Subcutaneous abdominal adipose tissue (tissue), 5 donors: ENCODE results near the gene CDK10.

Experiments
- H3K27ac ChIP-seq: one replicate; pipeline ENCODE4 v1.7.0; 2013; ENCODE audit warnings: low read depth, mild to moderate bottlenecking, inconsistent platforms, low read length, moderate library complexity
- H3K27me3 ChIP-seq, 5 donors: one replicate each; pipeline ENCODE4 v1.7.0; 2013; ENCODE audit warnings: low read length in 5 of 5, inconsistent platforms in 1 of 5; ENCODE audit not compliant: control insufficient read depth in 5 of 5, insufficient read depth in 4 of 5
- H3K36me3 ChIP-seq, 5 donors: one replicate each; pipeline ENCODE4 v1.7.0; 2013; ENCODE audit warnings: low read length in 5 of 5; ENCODE audit not compliant: control insufficient read depth in 5 of 5, insufficient read depth in 5 of 5
- H3K4me1 ChIP-seq, 5 donors: one replicate each; pipeline ENCODE4 v1.7.0; 2013; ENCODE audit warnings: low read length in 5 of 5, mild to moderate bottlenecking in 3 of 5, moderate library complexity in 1 of 5; ENCODE audit not compliant: control insufficient read depth in 5 of 5, insufficient read depth in 5 of 5
- H3K4me3 ChIP-seq, 5 donors: one replicate each; pipeline ENCODE4 v1.7.0; 2013; ENCODE audit warnings: low read length in 5 of 5, low read depth in 1 of 5
- H3K9ac ChIP-seq, 5 donors: one replicate each; pipeline ENCODE4 v1.7.0; 2013; ENCODE audit warnings: low read length in 5 of 5, mild to moderate bottlenecking in 4 of 5, moderate library complexity in 3 of 5
- H3K9me3 ChIP-seq, 5 donors: one replicate each; pipeline ENCODE4 v1.7.0; 2013; ENCODE audit warnings: low read length in 5 of 5; ENCODE audit not compliant: control insufficient read depth in 5 of 5
- donor health status: healthy.
- donor health status: healthy.
- donor health status: healthy.
- donor health status: healthy.
- donor health status: healthy.

Gene CDK10

GRCh38 chr16:89709716-89710432 lies 23.4 kb downstream of the CDK10 start:
- Histone ChIP-seq H3K27me3 (peaks cover 0 to 10% (median 7%) of the 10 kb centered on the region in 5 donors), H3K27ac (no peak overlapping the region), H3K9ac (no peak overlapping the region), H3K36me3 (peaks cover 0 to 18% (median 0%) of the 10 kb centered on the region in 5 donors), H3K4me3 (no peak overlapping the region), H3K4me1 (peaks cover 0 to 15% (median 11%) of the 10 kb centered on the region in 5 donors), H3K9me3 (no peaks in the 10 kb centered on the region)

GRCh38 chr16:89710709-89711564 lies 24.4 kb downstream of the CDK10 start:
- peaks cover 0 to 18% (median 0%) of the 10 kb centered on the region in 5 donors for H3K36me3 ChIP-seq
- no peak overlapping the region for H3K9ac ChIP-seq
- peaks cover 0 to 10% (median 6%) of the 10 kb centered on the region in 5 donors for H3K27me3 ChIP-seq
- H3K4me1 ChIP-seq, result peaks cover 0 to 14% (median 11%) of the 10 kb centered on the region in 5 donors
- H3K27ac ChIP-seq, result no peak overlapping the region
- no peak overlapping the region for H3K4me3 ChIP-seq
- no peaks in the 10 kb centered on the region for H3K9me3 ChIP-seq

GRCh38 chr16:89711601-89712273 lies 25.2 kb downstream of the CDK10 start:
- Histone ChIP-seq H3K27me3 (peaks cover 0 to 10% (median 6%) of the 10 kb centered on the region in 5 donors), H3K4me1 (peaks cover 0 to 10% (median 7%) of the 10 kb centered on the region in 5 donors), H3K27ac (no peak overlapping the region), H3K9ac (no peak overlapping the region), H3K36me3 (peaks cover 0 to 18% (median 0%) of the 10 kb centered on the region in 5 donors), H3K4me3 (peak overlapping the region in 1 of 5 donors; percentile 16), H3K9me3 (no peaks in the 10 kb centered on the region)

GRCh38 chr16:89712274-89712781 lies 25.8 kb downstream of the CDK10 start:
- Histone ChIP-seq H3K36me3 (peaks cover 0 to 18% (median 0%) of the 10 kb centered on the region in 5 donors), H3K4me3 (no peak overlapping the region), H3K27ac (no peak overlapping the region), H3K9me3 (no peaks in the 10 kb centered on the region), H3K27me3 (peaks cover 0 to 10% (median 6%) of the 10 kb centered on the region in 5 donors), H3K4me1 (peaks cover 0 to 10% (median 7%) of the 10 kb centered on the region in 5 donors), H3K9ac (no peak overlapping the region)

GRCh38 chr16:89716493-89716892 lies 30.0 kb downstream of the CDK10 start:
- Histone ChIP-seq H3K27ac (no peak overlapping the region), H3K9me3 (no peaks in the 10 kb centered on the region), H3K27me3 (peaks cover 0 to 10% (median 6%) of the 10 kb centered on the region in 5 donors), H3K9ac (no peak overlapping the region), H3K4me3 (no peak overlapping the region), H3K4me1 (peaks cover 0 to 25% (median 18%) of the 10 kb centered on the region in 5 donors), H3K36me3 (no peaks in the 10 kb centered on the region)

GRCh38 chr16:89716916-89717687 lies 30.6 kb downstream of the CDK10 start:
- no peak overlapping the region for H3K9ac ChIP-seq
- no peak overlapping the region for H3K4me3 ChIP-seq
- H3K9me3 ChIP-seq, result no peaks in the 10 kb centered on the region

GRCh38 chr16:89717688-89718505 lies 31.4 kb downstream of the CDK10 start:
- no peak overlapping the region for H3K9ac ChIP-seq
- no peak overlapping the region for H3K4me3 ChIP-seq
- no peak overlapping the region for H3K27ac ChIP-seq

More at GRCh38 chr16:89716916-89717687, 30.6 kb downstream of the CDK10 start:
- no peaks in the 10 kb centered on the region for H3K36me3 ChIP-seq
- H3K27ac ChIP-seq, result no peak overlapping the region
- H3K4me1 ChIP-seq, result peaks cover 0 to 26% (median 15%) of the 10 kb centered on the region in 5 donors
- peaks cover 0 to 9% (median 5%) of the 10 kb centered on the region in 5 donors for H3K27me3 ChIP-seq

GRCh38 chr16:89720551-89720812 lies 34.0 kb downstream of the CDK10 start:
- Histone ChIP-seq H3K4me3 (peak overlapping the region; percentile 71 to 92 (median 81)), H3K27me3 (no peaks in the 10 kb centered on the region), H3K4me1 (peaks cover 5 to 47% (median 30%) of the 10 kb centered on the region in 5 donors), H3K9me3 (no peaks in the 10 kb centered on the region), H3K36me3 (peaks cover 0 to 22% (median 16%) of the 10 kb centered on the region in 5 donors), H3K9ac (peak overlapping the region in 4 of 5 donors; percentile 68 to 80 (median 76)), H3K27ac (peak overlapping the region; percentile 80)

More at GRCh38 chr16:89717688-89718505, 31.4 kb downstream of the CDK10 start:
- H3K9me3 ChIP-seq, result no peaks in the 10 kb centered on the region
- peaks cover 0 to 3% (median 0%) of the 10 kb centered on the region in 5 donors for H3K36me3 ChIP-seq
- peaks cover 0 to 1% (median 0%) of the 10 kb centered on the region in 5 donors for H3K27me3 ChIP-seq
- H3K4me1 ChIP-seq, result peaks cover 5 to 32% (median 21%) of the 10 kb centered on the region in 5 donors
